Activated naive CD8-positive, alpha-beta T cell treated with anti-CD3 and anti-CD28 coated beads, Interleukin-2, amount 50 U/mL, for 16 hours (primary cell): ENCODE results near the gene SMIM45.

Source experiments
- DNase-seq: peaks from one replicate; pipeline ENCODE4 v3.0.0-alpha.2; 2020; ENCODE audit warnings: low read depth, low spot score

Gene SMIM45

GRCh38 chr22:41969110-41969646 lies 17.2 kb downstream of the SMIM45 start, which contains the start of gene SEPTIN3:
TSS of gene SEPTIN3 (plus strand) at chr22:41969443. CDS start at chr22:41971493, 2,050 bp downstream.
- DNase-seq, result no peak

DNA sequence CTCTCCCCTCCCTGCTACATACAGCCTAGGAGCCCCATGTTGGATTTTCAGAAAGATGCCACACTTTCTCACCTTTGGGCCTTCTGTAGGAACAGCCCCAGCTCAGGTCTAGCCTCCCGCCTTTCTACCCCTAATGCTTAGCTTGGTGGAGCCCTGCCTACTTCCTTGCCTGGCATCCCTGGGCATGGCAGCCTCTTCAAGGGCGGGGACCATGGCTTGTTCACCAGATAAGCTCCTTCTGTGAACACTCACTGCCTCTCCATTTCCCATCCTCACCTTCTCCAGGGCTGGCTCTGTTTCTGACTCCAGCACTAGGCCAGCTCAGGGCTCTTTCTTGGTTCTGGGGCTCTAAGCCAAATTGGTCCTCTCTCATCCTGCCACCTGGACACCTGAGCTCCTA lies 18.7 kb downstream of the SMIM45 start:
- no peak for DNase-seq

GRCh38 chr22:41971431-41971830 lies 19.5 kb downstream of the SMIM45 start:
- DNase-seq, result no peak

DNA sequence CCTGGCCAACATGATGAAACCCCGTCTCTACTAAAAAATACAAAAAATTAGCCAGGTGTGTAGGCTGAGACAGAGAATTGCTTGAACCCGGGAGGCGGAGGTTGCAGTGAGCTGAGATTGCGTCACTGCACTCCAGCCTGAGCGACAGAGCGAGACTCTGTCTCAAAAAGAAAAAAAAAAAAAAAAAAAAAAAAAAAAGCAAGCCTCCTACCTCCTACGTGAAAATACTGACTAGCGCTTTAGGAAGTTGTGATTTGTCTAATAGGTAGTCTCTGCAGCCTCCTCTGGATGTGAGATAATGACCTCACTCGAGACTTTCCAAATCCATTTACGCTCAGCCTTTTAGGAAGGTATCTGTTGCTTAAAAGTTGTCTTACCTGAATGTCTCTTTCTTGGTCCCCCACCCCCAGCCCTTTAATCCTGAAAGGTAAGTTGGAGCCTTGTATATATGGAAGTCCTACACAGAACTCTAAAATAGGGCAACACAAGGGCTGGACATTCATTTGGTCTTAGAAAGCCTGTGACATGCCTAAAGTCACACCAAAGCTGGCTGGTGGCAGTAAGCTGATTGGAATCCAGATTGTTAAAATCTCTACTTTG lies 22.8 kb downstream of the SMIM45 start:
- no peak for DNase-seq

DNA sequence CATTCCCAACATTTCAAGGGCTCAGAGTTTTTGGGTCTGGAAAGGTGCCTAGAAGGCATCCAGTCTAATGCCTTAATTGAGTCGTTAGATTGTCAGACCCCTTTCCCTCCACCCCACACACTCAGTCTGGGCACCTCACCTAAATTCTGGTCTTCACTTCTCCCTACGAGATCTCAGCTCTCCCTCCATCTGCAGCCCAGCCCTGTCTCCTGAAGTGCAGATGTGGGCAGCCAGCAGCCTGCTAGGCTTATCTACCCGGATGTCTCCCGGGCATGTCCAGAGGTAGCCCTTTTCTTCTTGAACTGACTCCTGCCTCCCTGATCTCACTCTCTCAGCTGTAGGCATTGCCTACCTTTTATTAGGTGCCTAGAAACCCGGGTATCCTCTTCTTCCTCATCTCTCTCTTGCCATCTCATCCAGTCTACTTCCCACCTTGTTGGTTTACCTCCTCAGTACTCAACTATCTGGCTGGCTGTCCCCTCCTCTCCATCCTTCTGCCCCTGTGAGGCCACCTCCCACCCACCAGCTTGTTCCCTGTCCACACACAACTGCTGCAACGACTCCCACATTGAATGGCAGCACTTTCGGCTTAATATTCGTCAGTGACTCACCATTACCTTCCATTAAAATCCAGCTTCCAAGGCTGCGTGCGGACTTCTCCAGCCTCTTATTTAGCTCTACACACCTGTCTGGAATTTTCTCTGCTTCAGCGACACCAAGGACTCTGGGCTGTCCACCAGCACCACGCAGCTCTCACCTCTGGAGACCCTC lies 23.5 kb downstream of the SMIM45 start:
- no peak for DNase-seq

- DNase-seq, result no peak
Measured at GRCh38 chr22:41976070-41976901, 24.3 kb downstream of the SMIM45 start.

GRCh38 chr22:41976961-41977566 lies 25.1 kb downstream of the SMIM45 start:
- no peak for DNase-seq

- DNase-seq, result no peak
Measured at GRCh38 chr22:41978732-41979131, 26.8 kb downstream of the SMIM45 start.

DNA sequence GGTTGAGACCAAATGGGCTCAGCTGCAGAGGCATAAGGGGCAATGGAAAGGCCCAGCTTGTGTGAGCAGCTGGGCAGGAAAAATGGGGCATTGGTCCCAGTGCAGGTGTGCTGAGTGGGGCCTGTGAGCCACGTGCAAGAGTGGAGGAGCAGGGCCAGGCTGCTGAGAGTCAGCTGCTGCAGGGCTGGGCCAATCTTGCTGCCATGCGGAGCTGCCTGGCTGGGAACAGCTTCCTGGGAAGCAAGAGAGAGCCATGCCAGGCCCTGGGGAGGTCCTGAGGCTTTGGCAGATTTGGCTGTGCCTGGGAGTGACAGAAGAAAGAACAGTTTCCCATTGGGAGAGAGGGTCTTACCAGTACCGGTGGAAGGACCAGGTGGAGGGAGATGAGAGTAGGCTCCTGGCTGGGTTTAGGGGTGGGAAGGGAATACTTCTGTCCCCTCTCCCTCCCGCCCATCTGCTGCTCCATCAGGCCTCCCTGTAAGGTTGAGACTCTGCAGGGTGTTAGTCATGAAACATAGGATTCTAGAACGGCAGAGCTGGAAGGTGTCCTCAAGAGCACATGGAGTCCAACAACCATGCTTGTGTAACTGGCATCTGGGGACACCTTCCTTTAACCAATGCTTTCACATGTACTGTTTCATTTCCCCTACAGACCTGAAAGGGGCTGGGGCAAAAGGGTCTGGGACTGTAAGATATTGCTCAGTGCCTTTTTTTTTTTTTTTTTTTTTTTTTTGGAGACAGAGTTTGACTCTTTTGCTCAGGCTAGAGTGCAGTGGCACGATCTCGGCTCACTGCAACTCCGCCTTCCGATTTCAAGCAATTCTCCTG lies 27.7 kb downstream of the SMIM45 start:
- DNase-seq, result no peak

- DNase-seq, result no peak
Measured at GRCh38 chr22:41982865-41983264, 30.9 kb downstream of the SMIM45 start.

DNA sequence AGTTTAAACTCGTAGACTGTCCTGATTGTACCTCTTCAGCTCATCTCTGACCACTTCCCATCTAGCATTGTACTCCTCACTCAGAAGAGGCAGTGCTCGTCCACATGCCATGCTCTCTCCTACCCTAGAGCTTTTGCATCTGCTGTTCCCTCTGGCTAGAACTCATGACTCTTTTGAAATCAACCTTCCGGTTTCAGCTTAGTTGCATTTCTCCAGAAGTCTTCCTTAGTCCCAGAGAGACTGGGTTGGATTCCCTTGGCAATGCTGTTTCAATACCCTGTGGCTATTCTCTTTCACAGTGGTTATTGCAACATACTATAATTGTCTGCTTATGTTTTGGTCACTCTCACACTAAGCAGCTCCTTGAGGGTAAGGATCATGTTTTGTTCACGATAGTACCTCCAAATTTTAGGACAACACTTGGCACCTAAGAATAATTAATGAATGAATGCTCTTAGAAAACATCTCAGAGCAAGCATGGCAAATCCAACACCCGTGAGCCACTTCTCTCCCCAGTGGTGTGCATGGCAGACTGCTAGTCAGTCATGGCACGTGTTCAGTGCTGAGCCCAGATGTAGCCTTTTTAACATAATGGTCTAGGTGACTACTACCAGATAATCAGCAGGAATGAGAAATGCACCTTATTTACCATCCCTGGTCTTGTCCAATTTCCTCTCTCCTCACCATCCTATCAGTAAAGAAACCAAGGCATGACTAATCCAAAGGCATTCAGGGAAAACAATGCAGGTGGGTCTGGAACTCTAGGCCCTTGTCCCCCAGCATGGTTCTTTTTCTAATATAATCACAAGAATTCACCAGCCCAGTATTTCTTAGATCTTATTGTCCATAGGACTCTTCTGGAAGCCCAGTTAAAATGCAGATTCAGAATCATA lies 31.8 kb downstream of the SMIM45 start:
- DNase-seq, result no peak

DNA sequence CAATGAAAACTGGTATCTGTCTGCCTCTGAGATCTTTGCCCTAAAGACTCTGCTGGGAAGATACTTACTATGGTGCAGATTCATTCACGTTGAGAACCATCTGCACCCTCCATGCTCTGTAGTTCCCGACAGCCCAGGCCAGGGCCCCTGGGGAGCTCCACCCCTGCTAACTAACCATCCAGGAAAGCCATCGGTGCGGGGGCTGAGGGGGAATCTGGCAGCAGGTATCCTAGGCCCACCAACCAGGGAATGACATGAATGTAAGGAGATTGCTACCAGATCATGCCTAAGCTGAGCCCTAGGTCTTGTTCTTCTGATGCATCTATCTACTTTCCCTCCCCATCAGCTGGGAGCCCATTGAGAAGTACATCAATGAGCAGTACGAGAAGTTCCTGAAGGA lies 35.3 kb downstream of the SMIM45 start:
- no peak for DNase-seq

DNA sequence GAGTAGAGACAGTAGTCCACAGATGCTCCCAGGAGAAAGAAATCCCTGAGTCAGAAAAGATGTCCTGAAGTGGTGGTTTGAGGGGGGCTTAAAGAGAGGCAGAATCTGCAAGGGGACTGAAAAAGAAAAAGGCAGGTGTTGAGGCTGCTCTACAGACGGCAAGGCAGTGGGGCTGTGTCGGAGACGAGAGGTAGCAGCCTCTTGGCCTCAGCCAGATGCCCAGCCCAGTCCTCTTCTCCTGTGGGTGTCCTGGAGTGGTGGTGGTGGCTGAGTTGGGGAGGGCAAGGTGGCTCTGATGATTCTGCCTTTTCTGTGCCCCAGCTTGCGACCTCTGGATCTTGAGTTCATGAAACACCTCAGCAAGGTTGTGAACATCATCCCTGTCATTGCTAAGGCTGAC lies 37.3 kb downstream of the SMIM45 start:
- no peak for DNase-seq

DNA sequence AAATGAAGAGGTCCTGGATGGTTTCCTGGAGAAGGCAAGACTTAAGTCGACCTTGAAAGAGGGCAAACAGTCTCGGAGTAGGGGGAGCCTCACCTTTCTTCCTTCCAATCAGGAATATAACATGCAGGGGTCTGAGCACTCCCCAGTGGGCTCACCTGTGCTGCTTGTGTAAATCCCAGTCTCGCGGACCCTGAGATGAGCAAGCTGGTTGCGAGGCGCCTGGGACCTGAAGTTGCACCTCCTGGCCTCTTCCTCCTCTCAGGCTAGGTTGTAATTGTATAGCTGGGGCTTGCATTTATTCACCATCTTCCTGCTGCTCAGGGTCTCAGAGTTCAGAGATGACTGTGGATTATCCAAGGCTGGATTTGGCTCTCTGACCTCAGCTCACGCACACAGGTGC lies 39.2 kb downstream of the SMIM45 start:
- DNase-seq, result no peak

- DNase-seq, result no peak
Measured at GRCh38 chr22:41992496-41992895, 40.5 kb downstream of the SMIM45 start.

- no peak for DNase-seq
Measured at GRCh38 chr22:41995211-41995610, 43.3 kb downstream of the SMIM45 start.

GRCh38 chr22:41996826-41997225 lies 44.9 kb downstream of the SMIM45 start:
- DNase-seq, result no peak

- DNase-seq, result peak; percentile 70
Measured at GRCh38 chr22:41998361-41999261, 46.7 kb downstream of the SMIM45 start, which contains the start of gene WBP2NL. TSS of gene WBP2NL (plus strand) at chr22:41998788. CDS start at chr22:41998819, 31 bp downstream.

GRCh38 chr22:42000466-42000865 lies 48.5 kb downstream of the SMIM45 start:
- DNase-seq, result no peak
